Suprapubic skin (tissue), 3 donors: Measurements from ENCODE around the gene PRXL2A.

Source experiments
- CTCF ChIP-seq, 2 donors: fragments of 200-600 bp in 1 of 2; fragments of 450-650 bp in 1 of 2; sonication (generic) in 1 of 2; IDR thresholded peaks; one replicate each; pipeline ENCODE4 v1.5.1; 2016 to 2019; ENCODE audit warnings: antibody characterized with exemption in 2 of 2, mild to moderate bottlenecking in 1 of 2, moderate library complexity in 1 of 2
- POLR2A ChIP-seq, 2 donors: fragments of 450-650 bp; IDR thresholded peaks; one replicate each; pipeline ENCODE4 v1.6.1; 2017; ENCODE audit warnings: antibody characterized with exemption in 2 of 2, mild to moderate bottlenecking in 2 of 2, moderate library complexity in 2 of 2

GRCh38 chr10:80458263-80458625, 49.9 kb downstream of the PRXL2A start:
- TF ChIP-seq CTCF (IDR thresholded peaks at IDR 0.05), result no peak
- TF ChIP-seq POLR2A (IDR thresholded peaks at IDR 0.05), result no peak
